D721Med (cell line): Measurements from ENCODE around the gene SNRPE.
A peak's percentile ranks its signal among the peaks of the same experiment; 100 is the strongest.

Source experiments
- DNase-seq: peaks from one replicate; pipeline ENCODE4 v3.0.0; 2011; ENCODE audit warnings: low spot score; ENCODE audit not compliant: insufficient read length
- FAIRE-seq: peaks from 2 replicates; lab custom pipeline; 2011; peaks lifted over from hg19 to GRCh38; lab: Jason Lieb, UNC
- CTCF ChIP-seq: IDR thresholded peaks from 2 replicates; pipeline ENCODE4 v1.5.1; 2012; ENCODE audit warnings: mild to moderate bottlenecking, control low read depth; ENCODE audit not compliant: insufficient read depth; ENCODE audit errors: missing control alignments

SNRPE gene

GRCh38 chr1:203858055-203858454 is 3.3 kb upstream of the SNRPE start:
- no peak for TF ChIP-seq CTCF
- FAIRE-seq (no peak), DNase-seq (no peak)

- FAIRE-seq = no peak
- TF ChIP-seq CTCF = no peak
Observed at GRCh38 chr1:203858975-203859374, 2.4 kb upstream of the SNRPE start.

GRCh38 chr1:203860396-203861025 is 888 bp upstream of the SNRPE start:
- TF ChIP-seq CTCF = no peak
- no peak for DNase-seq
- FAIRE-seq = no peak

More at GRCh38 chr1:203858975-203859374, 2.4 kb upstream of the SNRPE start:
- no peak for DNase-seq

GRCh38 chr1:203867802-203868201 is 6.4 kb downstream of the SNRPE start:
- DNase-seq (no peak), FAIRE-seq (no peak)
- no peak for TF ChIP-seq CTCF

GRCh38 chr1:203870245-203870644 is 8.8 kb downstream of the SNRPE start:
- no peak for FAIRE-seq
- DNase-seq = no peak
- no peak for TF ChIP-seq CTCF

GRCh38 chr1:203871114-203871880 is 9.9 kb downstream of the SNRPE start:
- peak; percentile 41 for FAIRE-seq
- DNase-seq = peak; percentile 61
- peak; percentile 89 for TF ChIP-seq CTCF

- DNase-seq = no peak
- no peak for FAIRE-seq
Observed at GRCh38 chr1:203873094-203873493, 11.7 kb downstream of the SNRPE start.

More at GRCh38 chr1:203873094-203873493, 11.7 kb downstream of the SNRPE start:
- TF ChIP-seq CTCF = no peak
